Measurements from ENCODE around the gene EXOC2. TPM values are rescaled to one million over a fixed set of nuclear protein-coding genes. Genes with fewer than 3 reads are reported as not detected.

The EXOC2 gene
- total and polyA plus RNA-seq, 2 donors (not counting 1 experiment from before 2014, with no cell fraction given) = 12.2 to 45.0 TPM

DNA sequence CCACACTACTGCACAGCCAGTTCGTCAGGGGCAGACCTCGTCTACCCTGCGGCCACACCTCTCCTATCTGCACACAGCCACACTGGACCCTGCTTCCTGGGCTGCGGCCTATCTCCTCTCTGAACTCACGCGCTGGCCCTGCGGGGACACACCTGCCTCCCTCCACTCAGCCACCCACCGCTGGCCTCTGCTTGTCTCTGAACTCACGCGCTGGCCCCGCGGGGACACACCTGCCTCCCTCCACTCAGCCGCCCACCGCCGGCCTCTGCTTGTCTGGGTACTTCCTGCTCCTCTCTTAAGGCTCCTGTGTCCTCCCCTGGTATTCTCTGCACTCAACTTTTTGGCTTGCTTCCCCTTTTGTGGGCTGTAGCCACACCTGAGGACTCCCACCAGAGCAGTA is 88.4 kb downstream of the EXOC2 start:
- Histone ChIP-seq H3K9me3 (ENCODE audit: control extremely low read depth in 1 of 3, control insufficient read depth in 2 of 3, insufficient read depth in 1 of 3, low read length in 2 of 3) (no peaks in the 10 kb centered on the region), H3K4me2 (replicated peaks; ENCODE audit: low read depth, low read length, poor library complexity, severe bottlenecking) (peak overlapping the region; percentile 21), H3K27me3 (replicated peaks in 1 of 4; ENCODE audit: control extremely low read depth in 1 of 4, control insufficient read depth in 3 of 4, insufficient read depth in 4 of 4, low read length in 3 of 4) (no peaks in the 10 kb centered on the region), H3K27ac (ENCODE audit: low read length in 2 of 2) (no peak overlapping the region), H2AFZ (ENCODE audit: insufficient read depth, low read depth, low read length, poor library complexity, severe bottlenecking) (no peak overlapping the region), H3K36me3 (replicated peaks in 1 of 2; ENCODE audit: control extremely low read depth in 1 of 2, control insufficient read depth in 1 of 2, extremely low read depth in 1 of 2, insufficient read depth in 2 of 2, low read length in 1 of 2) (peaks cover 5 to 18% of the 10 kb centered on the region in 2 experiments), H3K9ac (ENCODE audit: low read length) (no peak overlapping the region), H3K4me3 (ENCODE audit: control extremely low read depth in 1 of 5, extremely low read depth in 1 of 5, insufficient read depth in 1 of 5, low read depth in 2 of 5, low read length in 4 of 5) (no peak overlapping the region), H3K4me1 (ENCODE audit: control insufficient read depth in 2 of 2, insufficient read depth in 2 of 2, low read length in 2 of 2) (peaks cover 0 to 3% of the 10 kb centered on the region in 2 donors), H3K79me2 (ENCODE audit: control insufficient read depth, insufficient read depth, low read length) (no peaks in the 10 kb centered on the region), H4K20me1 (ENCODE audit: control insufficient read depth, insufficient read depth, low read length, poor library complexity, severe bottlenecking) (peaks cover 6% of the 10 kb centered on the region)
- Mint-ChIP-seq H3K27ac (no peak overlapping the region), H3K9me3 (ENCODE audit: insufficient read depth) (no peaks in the 10 kb centered on the region), H3K27me3 (no peaks in the 10 kb centered on the region), H3K4me1 (peaks cover 7% of the 10 kb centered on the region), H3K4me3 (no peak overlapping the region)
- ChIA-PET CTCF (no interaction called here), POLR2A (no interaction called here)
- ATAC-seq (ENCODE audit: low read depth) = no peak
- intact Hi-C loops (cut with micrococcal nuclease) = no loop called here
- no peak for DNase-seq
- 17% methylated on average over 15 of the region's 15 CpGs for WGBS (ENCODE audit: insufficient coverage)
- no peak for TF ChIP-seq EZH2 (IDR thresholded peaks at IDR 0.05; ENCODE audit: borderline replicate concordance, insufficient read depth, low read depth, low read length, poor library complexity, severe bottlenecking)
- TF ChIP-seq, protein P1, sequence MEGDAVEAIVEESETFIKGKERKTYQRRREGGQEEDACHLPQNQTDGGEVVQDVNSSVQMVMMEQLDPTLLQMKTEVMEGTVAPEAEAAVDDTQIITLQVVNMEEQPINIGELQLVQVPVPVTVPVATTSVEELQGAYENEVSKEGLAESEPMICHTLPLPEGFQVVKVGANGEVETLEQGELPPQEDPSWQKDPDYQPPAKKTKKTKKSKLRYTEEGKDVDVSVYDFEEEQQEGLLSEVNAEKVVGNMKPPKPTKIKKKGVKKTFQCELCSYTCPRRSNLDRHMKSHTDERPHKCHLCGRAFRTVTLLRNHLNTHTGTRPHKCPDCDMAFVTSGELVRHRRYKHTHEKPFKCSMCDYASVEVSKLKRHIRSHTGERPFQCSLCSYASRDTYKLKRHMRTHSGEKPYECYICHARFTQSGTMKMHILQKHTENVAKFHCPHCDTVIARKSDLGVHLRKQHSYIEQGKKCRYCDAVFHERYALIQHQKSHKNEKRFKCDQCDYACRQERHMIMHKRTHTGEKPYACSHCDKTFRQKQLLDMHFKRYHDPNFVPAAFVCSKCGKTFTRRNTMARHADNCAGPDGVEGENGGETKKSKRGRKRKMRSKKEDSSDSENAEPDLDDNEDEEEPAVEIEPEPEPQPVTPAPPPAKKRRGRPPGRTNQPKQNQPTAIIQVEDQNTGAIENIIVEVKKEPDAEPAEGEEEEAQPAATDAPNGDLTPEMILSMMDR (IDR thresholded peaks at IDR 0.05) = no peak

DNA sequence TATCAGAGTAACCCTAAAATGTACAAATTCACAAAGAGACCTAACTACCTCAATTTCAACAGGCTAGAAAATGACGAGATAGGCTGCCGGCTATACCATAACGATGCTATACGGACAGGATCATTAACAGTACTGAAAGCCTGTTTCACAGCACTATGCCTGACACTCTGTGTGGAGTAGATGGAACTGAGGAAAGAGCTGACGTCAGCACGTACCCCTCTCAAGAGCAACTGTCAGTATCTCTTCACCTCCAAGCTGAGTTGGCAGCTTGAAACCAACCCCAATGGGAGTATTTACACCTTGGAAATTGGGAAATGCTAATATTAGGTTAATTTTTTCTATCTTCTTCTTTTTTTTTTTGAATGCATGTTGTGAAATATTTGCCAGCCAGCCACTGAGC is 89.7 kb downstream of the EXOC2 start:
- Histone ChIP-seq H3K4me1 (ENCODE audit: control insufficient read depth in 2 of 2, insufficient read depth in 2 of 2, low read length in 2 of 2) (peaks cover 0 to 3% of the 10 kb centered on the region in 2 donors), H3K36me3 (replicated peaks in 1 of 2; ENCODE audit: control extremely low read depth in 1 of 2, control insufficient read depth in 1 of 2, extremely low read depth in 1 of 2, insufficient read depth in 2 of 2, low read length in 1 of 2) (peaks cover 3 to 18% of the 10 kb centered on the region in 2 experiments), H3K4me2 (replicated peaks; ENCODE audit: low read depth, low read length, poor library complexity, severe bottlenecking) (no peak overlapping the region), H4K20me1 (ENCODE audit: control insufficient read depth, insufficient read depth, low read length, poor library complexity, severe bottlenecking) (peaks cover 6% of the 10 kb centered on the region), H3K79me2 (ENCODE audit: control insufficient read depth, insufficient read depth, low read length) (no peaks in the 10 kb centered on the region), H3K9me3 (ENCODE audit: control extremely low read depth in 1 of 3, control insufficient read depth in 2 of 3, insufficient read depth in 1 of 3, low read length in 2 of 3) (no peaks in the 10 kb centered on the region), H3K4me3 (ENCODE audit: control extremely low read depth in 1 of 5, extremely low read depth in 1 of 5, insufficient read depth in 1 of 5, low read depth in 2 of 5, low read length in 4 of 5) (no peak overlapping the region), H3K27ac (ENCODE audit: low read length in 2 of 2) (no peak overlapping the region), H3K27me3 (replicated peaks in 1 of 4; ENCODE audit: control extremely low read depth in 1 of 4, control insufficient read depth in 3 of 4, insufficient read depth in 4 of 4, low read length in 3 of 4) (no peaks in the 10 kb centered on the region), H3K9ac (ENCODE audit: low read length) (no peak overlapping the region), H2AFZ (ENCODE audit: insufficient read depth, low read depth, low read length, poor library complexity, severe bottlenecking) (no peak overlapping the region)
- intact Hi-C loops (cut with micrococcal nuclease) = no loop called here
- no peaks in the 10 kb centered on the region for H3K9me3 Mint-ChIP-seq (ENCODE audit: insufficient read depth)
- ATAC-seq (ENCODE audit: low read depth) (no peak), DNase-seq (no peak)
- CTCF ChIA-PET = interaction anchor here (0.6 to 1.9 kb wide), 2 partner anchors 9 to 10 kb away, joined by 3 to 5 read pairs; no protein-coding TSS in a partner anchor
- peaks cover 7% of the 10 kb centered on the region for H3K4me1 Mint-ChIP-seq
- POLR2A ChIA-PET = no interaction called here
- H3K4me3 Mint-ChIP-seq = no peak overlapping the region
- WGBS (ENCODE audit: insufficient coverage) = 100% methylated on average over 2 of the region's 6 CpGs
- no peak for TF ChIP-seq EZH2 (IDR thresholded peaks at IDR 0.05; ENCODE audit: borderline replicate concordance, insufficient read depth, low read depth, low read length, poor library complexity, severe bottlenecking)
- TF ChIP-seq, protein P1 (IDR thresholded peaks at IDR 0.05) = no peak
- no peak overlapping the region for H3K27ac Mint-ChIP-seq
- H3K27me3 Mint-ChIP-seq = no peaks in the 10 kb centered on the region

All from B cell (primary cell).